SU-DHL-6 (cell line): ENCODE results near the gene MXD1.

Source experiments
- H2AFZ ChIP-seq: fragments of 200-600 bp; sonication (generic); 2 replicates; pipeline ENCODE4 v1.6.1; 2014; ENCODE audit warnings: low read depth, mild to moderate bottlenecking, moderate library complexity, mixed read lengths, antibody characterized with exemption, low read length; ENCODE audit not compliant: severe bottlenecking
- H3F3A ChIP-seq: fragments of 200-600 bp; shearing (Covaris generic); 2 replicates; pipeline ENCODE4 v1.6.0; 2016; ENCODE audit warnings: antibody characterized with exemption, mild to moderate bottlenecking; ENCODE audit not compliant: insufficient read depth
- H3K27ac ChIP-seq: fragments of 200-600 bp; sonication (generic); 2 replicates; pipeline ENCODE4 v1.5.1; 2016; ENCODE audit warnings: low read depth, mild to moderate bottlenecking, low read length, moderate library complexity, mixed read lengths
- H3K27me3 ChIP-seq: fragments of 200-600 bp; sonication (generic), shearing (Covaris generic); 2 replicates; pipeline ENCODE4 v1.6.0; 2014; ENCODE audit warnings: mild to moderate bottlenecking, low read length
- H3K36me3 ChIP-seq: fragments of 200-600 bp; sonication (generic); 2 replicates; pipeline ENCODE4 v1.6.1; 2014; ENCODE audit warnings: mild to moderate bottlenecking, low read length, mixed read lengths
- H3K4me2 ChIP-seq: fragments of 300-600, 200-600 bp; shearing (Covaris generic), sonication (generic); 2 replicates; pipeline ENCODE4 v1.6.0; 2014; ENCODE audit warnings: low read length, low read depth, mild to moderate bottlenecking; ENCODE audit not compliant: poor library complexity, severe bottlenecking
- H3K4me3 ChIP-seq: fragments of 200-600 bp; sonication (generic); 2 replicates; pipeline ENCODE4 v1.5.1; 2014; ENCODE audit warnings: antibody characterized with exemption, low read length, mild to moderate bottlenecking, mixed read lengths; ENCODE audit not compliant: insufficient read depth, poor library complexity, severe bottlenecking
- H3K79me2 ChIP-seq: fragments of 200-600 bp; sonication (generic); 2 replicates; pipeline ENCODE4 v1.6.1; 2014; ENCODE audit warnings: mild to moderate bottlenecking, low read length, moderate library complexity; ENCODE audit not compliant: insufficient read depth
- H3K9ac ChIP-seq: fragments of 200-600 bp; sonication (generic); 2 replicates; pipeline ENCODE4 v1.7.0; 2014; ENCODE audit warnings: mild to moderate bottlenecking, low read length
- H3K9me2 ChIP-seq: fragments of 200-600 bp; sonication (generic); replicated peaks from 2 replicates; pipeline ENCODE4 v1.6.1; 2014; ENCODE audit warnings: low read length; ENCODE audit not compliant: insufficient read depth
- H3K9me3 ChIP-seq: fragments of 200-600 bp; sonication (generic); 2 replicates; pipeline ENCODE4 v1.6.1; 2014; ENCODE audit warnings: low read length, mixed read lengths; ENCODE audit not compliant: insufficient read depth
- H4K20me1 ChIP-seq: fragments of 200-600 bp; sonication (generic); 2 replicates; pipeline ENCODE4 v1.6.1; 2014; ENCODE audit warnings: low read depth, mild to moderate bottlenecking, antibody characterized with exemption, low read length, moderate library complexity, mixed read lengths
- EZH2phosphoT487 ChIP-seq: fragments of 200-600 bp; sonication (generic), shearing (Covaris generic); conservative IDR thresholded peaks from 2 replicates; pipeline ENCODE4 v1.6.1; 2018; ENCODE audit warnings: mild to moderate bottlenecking, antibody characterized with exemption, low read length, moderate library complexity, mixed read lengths
- TF ChIP-seq, protein P1 (sequence below): fragments of 200-600 bp; sonication (generic); IDR thresholded peaks from one replicate; pipeline ENCODE4 v1.5.1; 2017; ENCODE audit warnings: antibody characterized with exemption, mild to moderate bottlenecking, low read length, moderate library complexity; ENCODE audit not compliant: insufficient read depth, poor library complexity, severe bottlenecking

Gene MXD1

GRCh38 chr2:69931832-69932595 is 17.1 kb downstream of the MXD1 start:
- Histone ChIP-seq H3K36me3 (no peaks in the 10 kb centered on the region), H3K4me2 (no peak overlapping the region), H3K9me2 (no peaks in the 10 kb centered on the region), H3K27ac (no peak overlapping the region), H3K9ac (no peak overlapping the region), H3K27me3 (no peaks in the 10 kb centered on the region), H3K79me2 (no peaks in the 10 kb centered on the region), H2AFZ (no peak overlapping the region), H4K20me1 (no peaks in the 10 kb centered on the region), H3K9me3 (no peaks in the 10 kb centered on the region), H3F3A (no peaks in the 10 kb centered on the region), H3K4me3 (no peak overlapping the region)
- TF ChIP-seq, protein P1, sequence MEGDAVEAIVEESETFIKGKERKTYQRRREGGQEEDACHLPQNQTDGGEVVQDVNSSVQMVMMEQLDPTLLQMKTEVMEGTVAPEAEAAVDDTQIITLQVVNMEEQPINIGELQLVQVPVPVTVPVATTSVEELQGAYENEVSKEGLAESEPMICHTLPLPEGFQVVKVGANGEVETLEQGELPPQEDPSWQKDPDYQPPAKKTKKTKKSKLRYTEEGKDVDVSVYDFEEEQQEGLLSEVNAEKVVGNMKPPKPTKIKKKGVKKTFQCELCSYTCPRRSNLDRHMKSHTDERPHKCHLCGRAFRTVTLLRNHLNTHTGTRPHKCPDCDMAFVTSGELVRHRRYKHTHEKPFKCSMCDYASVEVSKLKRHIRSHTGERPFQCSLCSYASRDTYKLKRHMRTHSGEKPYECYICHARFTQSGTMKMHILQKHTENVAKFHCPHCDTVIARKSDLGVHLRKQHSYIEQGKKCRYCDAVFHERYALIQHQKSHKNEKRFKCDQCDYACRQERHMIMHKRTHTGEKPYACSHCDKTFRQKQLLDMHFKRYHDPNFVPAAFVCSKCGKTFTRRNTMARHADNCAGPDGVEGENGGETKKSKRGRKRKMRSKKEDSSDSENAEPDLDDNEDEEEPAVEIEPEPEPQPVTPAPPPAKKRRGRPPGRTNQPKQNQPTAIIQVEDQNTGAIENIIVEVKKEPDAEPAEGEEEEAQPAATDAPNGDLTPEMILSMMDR: no peak
- no peak for TF ChIP-seq EZH2phosphoT487

DNA sequence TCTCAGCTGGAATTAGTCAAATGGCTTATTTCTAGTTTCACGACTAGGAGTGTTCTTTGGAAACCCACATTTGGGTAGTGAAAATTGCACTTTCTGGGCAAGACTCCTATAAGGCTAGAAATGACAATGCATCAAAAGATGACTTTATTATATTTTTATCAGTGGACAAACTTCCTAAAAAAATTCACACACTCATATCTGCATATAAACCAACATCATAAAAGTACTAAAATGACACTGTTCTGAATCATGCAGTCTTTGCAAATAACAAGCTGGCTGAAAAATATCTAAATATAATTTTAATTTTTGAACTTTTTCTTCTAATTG is 17.6 kb downstream of the MXD1 start:
- Histone ChIP-seq H3K36me3 (no peaks in the 10 kb centered on the region), H3K4me3 (no peak overlapping the region), H3K27ac (no peak overlapping the region), H3K4me2 (no peak overlapping the region), H3K9me3 (no peaks in the 10 kb centered on the region), H3F3A (no peaks in the 10 kb centered on the region), H2AFZ (no peak overlapping the region), H4K20me1 (no peaks in the 10 kb centered on the region), H3K27me3 (no peaks in the 10 kb centered on the region), H3K79me2 (no peaks in the 10 kb centered on the region), H3K9me2 (no peaks in the 10 kb centered on the region), H3K9ac (no peak overlapping the region)
- no peak for TF ChIP-seq EZH2phosphoT487
- TF ChIP-seq, protein P1: no peak

DNA sequence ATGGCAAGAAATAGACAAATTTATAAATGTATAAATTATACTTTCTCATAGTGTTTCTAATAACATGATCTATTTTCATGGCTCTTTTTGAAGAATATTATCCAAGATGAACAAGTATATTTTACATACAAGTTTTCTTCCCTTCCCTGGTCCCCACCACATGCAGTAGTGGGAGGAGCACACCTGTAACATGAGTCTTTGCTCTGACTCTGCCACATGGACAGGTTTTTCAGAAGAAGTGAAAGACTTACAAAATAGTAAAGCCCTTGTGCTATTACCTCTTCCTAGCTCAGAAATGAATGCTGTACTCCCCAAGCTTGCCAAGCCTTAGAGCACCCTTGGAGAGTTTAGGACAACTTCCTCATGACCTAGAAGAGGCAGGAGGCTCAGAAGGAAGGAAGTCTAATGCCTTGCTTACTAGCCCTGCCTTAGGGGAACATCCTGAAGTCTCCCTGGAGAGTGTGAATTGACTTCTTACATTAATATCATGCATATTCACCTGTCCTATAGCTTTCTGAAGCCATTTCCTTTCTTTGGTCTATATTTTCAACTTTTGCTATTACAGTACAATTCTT is 18.4 kb downstream of the MXD1 start:
- Histone ChIP-seq H3K36me3 (no peaks in the 10 kb centered on the region), H3K27ac (no peak overlapping the region)

More for the DNA sequence above, 18.4 kb downstream of the MXD1 start:
- Histone ChIP-seq H2AFZ (no peak overlapping the region), H3K9me2 (no peaks in the 10 kb centered on the region), H3F3A (no peaks in the 10 kb centered on the region), H3K79me2 (no peaks in the 10 kb centered on the region), H3K4me2 (no peak overlapping the region), H3K9me3 (no peaks in the 10 kb centered on the region), H3K4me3 (no peak overlapping the region), H3K9ac (no peak overlapping the region), H4K20me1 (no peaks in the 10 kb centered on the region), H3K27me3 (no peaks in the 10 kb centered on the region)
- TF ChIP-seq, protein P1: no peak
- no peak for TF ChIP-seq EZH2phosphoT487
